ENCODE measurements around the gene CFAP100.

DNA sequence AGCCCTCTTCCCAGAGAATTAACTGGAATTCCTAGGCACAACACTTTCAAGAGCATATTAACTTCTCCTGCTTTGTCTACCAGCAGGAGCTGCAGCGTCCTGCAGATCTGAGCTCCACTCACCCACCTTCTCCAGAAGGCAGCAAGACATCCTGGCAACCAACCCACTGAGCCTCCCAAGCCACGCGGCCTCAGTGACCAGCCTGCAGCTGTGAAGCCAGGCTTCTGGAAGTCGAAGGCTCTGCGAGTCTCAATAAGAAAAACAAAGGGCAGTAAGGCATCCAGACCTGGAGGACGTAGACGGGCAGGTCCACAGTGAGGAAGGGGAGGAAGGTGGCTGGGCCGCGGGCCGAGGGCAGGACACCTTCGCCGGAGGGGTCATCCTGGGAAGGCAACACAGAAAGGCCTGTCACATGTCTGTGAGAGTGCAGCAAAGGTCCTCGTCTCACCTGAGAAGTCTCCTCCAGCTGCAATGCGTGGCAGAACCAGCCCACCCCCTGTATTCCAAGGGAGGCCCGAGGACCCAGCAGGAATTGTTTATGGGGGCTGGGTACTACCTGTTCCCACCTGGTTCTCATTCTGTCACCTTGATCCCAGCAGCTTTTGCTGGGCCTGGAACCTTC is 44.7 kb downstream of the CFAP100 start:
- TF ChIP-seq EZH2phosphoT487 (IDR thresholded peaks at IDR 0.05; ENCODE audit: low read depth): no peak
- TF ChIP-seq, protein P1, sequence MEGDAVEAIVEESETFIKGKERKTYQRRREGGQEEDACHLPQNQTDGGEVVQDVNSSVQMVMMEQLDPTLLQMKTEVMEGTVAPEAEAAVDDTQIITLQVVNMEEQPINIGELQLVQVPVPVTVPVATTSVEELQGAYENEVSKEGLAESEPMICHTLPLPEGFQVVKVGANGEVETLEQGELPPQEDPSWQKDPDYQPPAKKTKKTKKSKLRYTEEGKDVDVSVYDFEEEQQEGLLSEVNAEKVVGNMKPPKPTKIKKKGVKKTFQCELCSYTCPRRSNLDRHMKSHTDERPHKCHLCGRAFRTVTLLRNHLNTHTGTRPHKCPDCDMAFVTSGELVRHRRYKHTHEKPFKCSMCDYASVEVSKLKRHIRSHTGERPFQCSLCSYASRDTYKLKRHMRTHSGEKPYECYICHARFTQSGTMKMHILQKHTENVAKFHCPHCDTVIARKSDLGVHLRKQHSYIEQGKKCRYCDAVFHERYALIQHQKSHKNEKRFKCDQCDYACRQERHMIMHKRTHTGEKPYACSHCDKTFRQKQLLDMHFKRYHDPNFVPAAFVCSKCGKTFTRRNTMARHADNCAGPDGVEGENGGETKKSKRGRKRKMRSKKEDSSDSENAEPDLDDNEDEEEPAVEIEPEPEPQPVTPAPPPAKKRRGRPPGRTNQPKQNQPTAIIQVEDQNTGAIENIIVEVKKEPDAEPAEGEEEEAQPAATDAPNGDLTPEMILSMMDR (IDR thresholded peaks at IDR 0.05; ENCODE audit: low read depth, low read length): no peak
